ENCODE data around the gene SNX25. TPM values are rescaled to one million over a fixed set of nuclear protein-coding genes. Genes with fewer than 3 reads are reported as not detected.
"Not testable (repeated sequence)": the region's sequence is repeated elsewhere in the genome, so short reads cannot be mapped to it uniquely, and the experiment has no call there.

Gene SNX25
- total RNA-seq, 1 experiment from 2014 or later, result 16.7 TPM

- TF ChIP-seq CTCF (IDR thresholded peaks at IDR 0.05) (no peak), REST (IDR thresholded peaks at IDR 0.05; ENCODE audit: insufficient read depth in 1 of 2, low read depth in 2 of 2, low read length in 1 of 2) (no peak), POLR2AphosphoS5 (IDR thresholded peaks at IDR 0.05; ENCODE audit: low read depth, low read length) (no peak), TCF7L2 (IDR thresholded peaks at IDR 0.05; ENCODE audit: low read depth, low read length) (no peak), SIN3A (IDR thresholded peaks at IDR 0.05; ENCODE audit: borderline replicate concordance, insufficient read depth, low read depth, low read length) (no peak)
- no TSS peak for BruUV-seq (replicated peaks)
- in situ Hi-C loops (cut with HindIII; ENCODE audit: low pct_unique_long_range_greater_than_20kb, low sequenced_read_pairs), result no loop called here
- no peak overlapping the region for H3K27ac ChIP-seq (ENCODE audit: low read length)
- no peaks in the 10 kb centered on the region for H3K36me3 ChIP-seq (ENCODE audit: control insufficient read depth, insufficient read depth, low read length)
- no peak for DNase-seq (ENCODE audit: low read depth, low spot score)
- CTCF ChIA-PET, result no interaction called here
- ATAC-seq, result no peak
- no peaks in the 10 kb centered on the region for H3K9me3 ChIP-seq (ENCODE audit: control insufficient read depth, insufficient read depth, low read depth, low read length)
- intact Hi-C loops (cut with micrococcal nuclease; ENCODE audit: unreplicated experiment), result no loop called here
- no peaks in the 10 kb centered on the region for H3K4me1 ChIP-seq (ENCODE audit: control insufficient read depth, insufficient read depth, low read length)
- no peak overlapping the region for H3K4me3 ChIP-seq (ENCODE audit: low read depth in 2 of 2, low read length in 2 of 2)
- POLR2A ChIA-PET, result no interaction called here
- H3K27me3 ChIP-seq (ENCODE audit: control insufficient read depth, insufficient read depth, low read length), result no peaks in the 10 kb centered on the region
Measured at GRCh38 chr4:185361872-185362271, 152.5 kb downstream of the SNX25 start.

GRCh38 chr4:185362570-185362969 is 153.2 kb downstream of the SNX25 start:
- intact Hi-C loops (cut with micrococcal nuclease; ENCODE audit: unreplicated experiment); H3K9me3 ChIP-seq (ENCODE audit: control insufficient read depth, insufficient read depth, low read depth, low read length); CTCF ChIA-PET; in situ Hi-C loops (cut with HindIII; ENCODE audit: low pct_unique_long_range_greater_than_20kb, low sequenced_read_pairs); H3K27me3 ChIP-seq (ENCODE audit: control insufficient read depth, insufficient read depth, low read length); BruUV-seq (replicated peaks); H3K27ac ChIP-seq (ENCODE audit: low read length); ATAC-seq; H3K4me3 ChIP-seq (ENCODE audit: low read depth in 2 of 2, low read length in 2 of 2); H3K4me1 ChIP-seq (ENCODE audit: control insufficient read depth, insufficient read depth, low read length); DNase-seq (ENCODE audit: low read depth, low spot score); H3K36me3 ChIP-seq (ENCODE audit: control insufficient read depth, insufficient read depth, low read length); POLR2A ChIA-PET: not testable (repeated sequence)

- ATAC-seq (no peak), DNase-seq (ENCODE audit: low read depth, low spot score) (no peak)
- in situ Hi-C loops (cut with HindIII; ENCODE audit: low pct_unique_long_range_greater_than_20kb, low sequenced_read_pairs) (no loop called here), intact Hi-C loops (cut with micrococcal nuclease; ENCODE audit: unreplicated experiment) (no loop called here)
- ChIA-PET CTCF (no interaction called here), POLR2A (no interaction called here)
- no TSS peak for BruUV-seq (replicated peaks)
- Histone ChIP-seq H3K27me3 (ENCODE audit: control insufficient read depth, insufficient read depth, low read length) (no peaks in the 10 kb centered on the region), H3K4me1 (ENCODE audit: control insufficient read depth, insufficient read depth, low read length) (no peaks in the 10 kb centered on the region), H3K4me3 (ENCODE audit: low read depth in 2 of 2, low read length in 2 of 2) (no peak overlapping the region), H3K9me3 (ENCODE audit: control insufficient read depth, insufficient read depth, low read depth, low read length) (no peaks in the 10 kb centered on the region), H3K27ac (ENCODE audit: low read length) (no peak overlapping the region), H3K36me3 (ENCODE audit: control insufficient read depth, insufficient read depth, low read length) (no peaks in the 10 kb centered on the region)
- TF ChIP-seq CTCF (IDR thresholded peaks at IDR 0.05) (no peak), SIN3A (IDR thresholded peaks at IDR 0.05; ENCODE audit: borderline replicate concordance, insufficient read depth, low read depth, low read length) (no peak), POLR2AphosphoS5 (IDR thresholded peaks at IDR 0.05; ENCODE audit: low read depth, low read length) (no peak), REST (IDR thresholded peaks at IDR 0.05; ENCODE audit: insufficient read depth in 1 of 2, low read depth in 2 of 2, low read length in 1 of 2) (no peak), TCF7L2 (IDR thresholded peaks at IDR 0.05; ENCODE audit: low read depth, low read length) (no peak)
Measured at GRCh38 chr4:185363251-185363650, 153.9 kb downstream of the SNX25 start.
